ENCODE measurements around the gene C2orf49.
A peak's percentile ranks its signal among the peaks of the same experiment; 100 is the strongest.

The C2orf49 gene

GRCh38 chr2:105358593-105358992 is 21.3 kb downstream of the C2orf49 start:
- Histone ChIP-seq H4K91ac (ENCODE audit: low read length) (no peak overlapping the region), H2AFZ (ENCODE audit: low read depth, low read length) (no peak overlapping the region), H3K18ac (ENCODE audit: low read depth in 1 of 2, low read length in 2 of 2) (no peak overlapping the region), H3K4me3 (ENCODE audit: insufficient read depth in 1 of 2, low read depth in 1 of 2, low read length in 2 of 2) (no peak overlapping the region), H3K14ac (ENCODE audit: low read length in 2 of 2) (no peak overlapping the region), H2BK15ac (ENCODE audit: low read depth, poor library complexity, severe bottlenecking) (no peak overlapping the region), H3K36me3 (ENCODE audit: control insufficient read depth in 1 of 2, insufficient read depth in 2 of 2, low read depth in 1 of 2, low read length in 2 of 2) (peaks cover 32 to 83% of the 10 kb centered on the region in 2 experiments), H3K4me1 (ENCODE audit: control insufficient read depth, insufficient read depth, low read depth, low read length) (peaks cover 8% of the 10 kb centered on the region), H2BK120ac (ENCODE audit: low read depth, low read length) (no peak overlapping the region), H3K9ac (ENCODE audit: low read length) (no peak overlapping the region), H2BK5ac (ENCODE audit: low read depth, low read length, poor library complexity, severe bottlenecking) (no peak overlapping the region), H3K9me3 (ENCODE audit: control insufficient read depth, low read length) (no peaks in the 10 kb centered on the region), H3K79me1 (replicated peaks; ENCODE audit: low read length, poor library complexity, severe bottlenecking) (peaks cover 8% of the 10 kb centered on the region), H3K27ac (ENCODE audit: low read length, poor library complexity, severe bottlenecking) (no peak overlapping the region), H3K4ac (ENCODE audit: low read depth in 1 of 2, low read length in 2 of 2) (no peak overlapping the region), H3K23ac (ENCODE audit: low read length in 2 of 2) (no peak overlapping the region), H2BK12ac (ENCODE audit: low read length in 2 of 2) (no peak overlapping the region), H3K27me3 (ENCODE audit: control insufficient read depth in 1 of 2, insufficient read depth in 1 of 2, low read length in 2 of 2) (no peaks in the 10 kb centered on the region), H4K8ac (ENCODE audit: low read length) (no peak overlapping the region), H2AK5ac (ENCODE audit: low read length, severe bottlenecking) (no peak overlapping the region), H3K4me2 (ENCODE audit: low read length, poor library complexity, severe bottlenecking) (no peak overlapping the region)
- WGBS = 98% methylated on average over 6 of the region's 6 CpGs
- DNase-seq = no peak

DNA sequence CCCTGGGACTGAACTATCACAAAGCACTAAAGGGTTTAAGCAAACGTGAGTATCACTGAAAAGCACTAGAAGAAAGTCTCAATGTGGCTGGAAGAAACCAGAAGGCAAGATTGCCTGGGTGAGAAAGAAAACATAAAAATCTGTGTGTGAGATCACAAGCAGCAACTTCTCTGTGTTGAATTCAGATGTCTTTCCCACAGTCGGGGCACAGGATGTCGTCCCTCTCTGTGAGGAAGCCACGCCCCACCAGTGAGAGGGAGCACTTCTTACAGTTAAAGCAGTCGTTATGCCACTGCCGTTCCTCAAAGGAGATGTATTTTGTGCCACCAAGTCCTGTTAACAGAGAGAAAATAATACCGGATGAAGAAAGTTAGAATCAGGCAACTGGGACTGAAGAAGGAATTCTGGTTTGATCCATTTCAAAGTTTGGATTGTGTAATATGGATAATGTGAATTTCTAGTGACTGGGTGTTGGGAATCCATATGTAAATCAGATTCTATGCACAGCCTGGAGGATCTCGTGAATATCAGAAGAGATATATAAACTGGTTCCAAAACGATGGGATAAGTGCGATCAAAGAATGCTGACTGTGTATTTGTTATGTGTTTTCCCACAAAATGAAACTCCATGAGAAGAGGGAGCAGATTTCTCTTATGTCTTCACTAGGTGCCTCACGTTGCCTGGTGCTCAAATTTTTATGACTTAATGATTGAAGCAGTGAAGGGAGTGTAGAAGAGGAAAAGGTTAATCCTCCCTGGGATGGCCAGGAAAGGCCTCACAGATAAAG is 24.0 kb downstream of the C2orf49 start:
- DNase-seq = no peak
- H2AK5ac ChIP-seq (ENCODE audit: low read length, severe bottlenecking) = no peak overlapping the region
- H3K9me3 ChIP-seq (ENCODE audit: control insufficient read depth, low read length) = no peaks in the 10 kb centered on the region
- no peak overlapping the region for H4K91ac ChIP-seq (ENCODE audit: low read length)
- no peak overlapping the region for H3K23ac ChIP-seq (ENCODE audit: low read length in 2 of 2)
- no peak overlapping the region for H4K8ac ChIP-seq (ENCODE audit: low read length)
- no peak overlapping the region for H3K4me3 ChIP-seq (ENCODE audit: insufficient read depth in 1 of 2, low read depth in 1 of 2, low read length in 2 of 2)
- H3K9ac ChIP-seq (ENCODE audit: low read length) = no peak overlapping the region
- no peak overlapping the region for H3K4ac ChIP-seq (ENCODE audit: low read depth in 1 of 2, low read length in 2 of 2)
- no peak overlapping the region for H3K4me2 ChIP-seq (ENCODE audit: low read length, poor library complexity, severe bottlenecking)
- H2AFZ ChIP-seq (ENCODE audit: low read depth, low read length) = no peak overlapping the region
- H3K14ac ChIP-seq (ENCODE audit: low read length in 2 of 2) = no peak overlapping the region
- no peak overlapping the region for H2BK15ac ChIP-seq (ENCODE audit: low read depth, poor library complexity, severe bottlenecking)
- H2BK5ac ChIP-seq (ENCODE audit: low read depth, low read length, poor library complexity, severe bottlenecking) = no peak overlapping the region
- 83% methylated on average over 11 of the region's 11 CpGs for WGBS
- H3K27ac ChIP-seq (ENCODE audit: low read length, poor library complexity, severe bottlenecking) = no peak overlapping the region
- H3K4me1 ChIP-seq (ENCODE audit: control insufficient read depth, insufficient read depth, low read depth, low read length) = peaks cover 8% of the 10 kb centered on the region
- no peak overlapping the region for H2BK12ac ChIP-seq (ENCODE audit: low read length in 2 of 2)
- H3K79me1 ChIP-seq (replicated peaks; ENCODE audit: low read length, poor library complexity, severe bottlenecking) = peaks cover 8% of the 10 kb centered on the region
- H3K27me3 ChIP-seq (ENCODE audit: control insufficient read depth in 1 of 2, insufficient read depth in 1 of 2, low read length in 2 of 2) = no peaks in the 10 kb centered on the region
- no peak overlapping the region for H3K18ac ChIP-seq (ENCODE audit: low read depth in 1 of 2, low read length in 2 of 2)
- no peak overlapping the region for H2BK120ac ChIP-seq (ENCODE audit: low read depth, low read length)
- H3K36me3 ChIP-seq (ENCODE audit: control insufficient read depth in 1 of 2, insufficient read depth in 2 of 2, low read depth in 1 of 2, low read length in 2 of 2) = peaks cover 53 to 92% of the 10 kb centered on the region in 2 experiments

GRCh38 chr2:105362862-105363591 is 25.7 kb downstream of the C2orf49 start:
- Histone ChIP-seq H3K27me3 (ENCODE audit: control insufficient read depth in 1 of 2, insufficient read depth in 1 of 2, low read length in 2 of 2) (no peaks in the 10 kb centered on the region), H3K9ac (ENCODE audit: low read length) (peak overlapping the region; percentile 23), H2AK5ac (ENCODE audit: low read length, severe bottlenecking) (no peak overlapping the region), H3K27ac (ENCODE audit: low read length, poor library complexity, severe bottlenecking) (no peak overlapping the region), H3K9me3 (ENCODE audit: control insufficient read depth, low read length) (no peaks in the 10 kb centered on the region), H3K4me3 (ENCODE audit: insufficient read depth in 1 of 2, low read depth in 1 of 2, low read length in 2 of 2) (no peak overlapping the region), H2BK5ac (ENCODE audit: low read depth, low read length, poor library complexity, severe bottlenecking) (no peak overlapping the region), H2AFZ (ENCODE audit: low read depth, low read length) (no peak overlapping the region), H4K91ac (ENCODE audit: low read length) (peak overlapping the region; percentile 34), H3K4me2 (ENCODE audit: low read length, poor library complexity, severe bottlenecking) (no peak overlapping the region), H3K79me1 (replicated peaks; ENCODE audit: low read length, poor library complexity, severe bottlenecking) (peaks cover 8% of the 10 kb centered on the region), H3K36me3 (ENCODE audit: control insufficient read depth in 1 of 2, insufficient read depth in 2 of 2, low read depth in 1 of 2, low read length in 2 of 2) (peaks cover 61 to 95% of the 10 kb centered on the region in 2 experiments), H3K4ac (ENCODE audit: low read depth in 1 of 2, low read length in 2 of 2) (no peak overlapping the region), H2BK12ac (ENCODE audit: low read length in 2 of 2) (no peak overlapping the region), H3K23ac (ENCODE audit: low read length in 2 of 2) (no peak overlapping the region), H3K14ac (ENCODE audit: low read length in 2 of 2) (no peak overlapping the region), H4K8ac (ENCODE audit: low read length) (peak overlapping the region; percentile 45), H2BK15ac (ENCODE audit: low read depth, poor library complexity, severe bottlenecking) (no peak overlapping the region), H3K18ac (ENCODE audit: low read depth in 1 of 2, low read length in 2 of 2) (no peak overlapping the region), H2BK120ac (ENCODE audit: low read depth, low read length) (no peak overlapping the region), H3K4me1 (ENCODE audit: control insufficient read depth, insufficient read depth, low read depth, low read length) (peaks cover 8% of the 10 kb centered on the region)
- DNase-seq = no peak
- 92% methylated on average over 12 of the region's 15 CpGs for WGBS

DNA sequence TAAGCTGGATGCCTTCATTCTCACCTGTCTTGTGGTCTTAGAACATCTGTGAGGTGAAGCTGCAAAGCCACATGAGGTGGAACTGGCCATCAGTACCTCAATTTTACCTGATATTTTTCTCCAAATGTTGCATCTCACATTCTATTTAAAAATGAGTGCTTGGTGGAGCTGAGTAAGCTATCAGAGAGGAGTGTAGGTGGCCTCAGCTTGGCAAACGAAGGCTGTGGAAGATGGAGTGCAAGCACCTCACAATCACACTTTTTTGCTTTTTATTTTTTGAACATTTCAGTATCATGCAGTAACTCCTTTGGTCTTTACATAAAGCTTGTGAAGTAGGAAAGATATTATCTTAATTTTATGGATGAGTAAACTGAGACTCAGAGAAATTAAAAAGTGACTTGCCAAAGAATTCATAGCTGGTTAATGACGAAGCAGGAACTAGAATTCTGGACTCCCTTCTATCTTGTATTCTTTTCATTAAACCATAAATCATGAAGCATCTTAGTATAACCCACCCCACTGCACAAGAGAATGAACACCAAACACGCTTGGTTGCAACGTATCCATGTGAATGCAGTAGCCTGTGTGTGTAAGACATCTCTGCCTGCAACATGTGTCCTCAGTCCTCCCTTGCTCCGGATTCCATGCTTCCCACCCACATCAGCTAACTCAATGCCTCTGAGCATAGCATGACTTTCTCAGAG is 27.2 kb downstream of the C2orf49 start:
- H2AK5ac ChIP-seq (ENCODE audit: low read length, severe bottlenecking) = no peak overlapping the region
- no peak overlapping the region for H4K91ac ChIP-seq (ENCODE audit: low read length)
- DNase-seq = no peak
- no peak overlapping the region for H3K4me3 ChIP-seq (ENCODE audit: insufficient read depth in 1 of 2, low read depth in 1 of 2, low read length in 2 of 2)
- no peak overlapping the region for H3K9ac ChIP-seq (ENCODE audit: low read length)
- H3K14ac ChIP-seq (ENCODE audit: low read length in 2 of 2) = no peak overlapping the region
- H3K18ac ChIP-seq (ENCODE audit: low read depth in 1 of 2, low read length in 2 of 2) = no peak overlapping the region
- no peak overlapping the region for H3K23ac ChIP-seq (ENCODE audit: low read length in 2 of 2)
- H3K36me3 ChIP-seq (ENCODE audit: control insufficient read depth in 1 of 2, insufficient read depth in 2 of 2, low read depth in 1 of 2, low read length in 2 of 2) = peaks cover 64 to 95% of the 10 kb centered on the region in 2 experiments
- no peak overlapping the region for H3K4ac ChIP-seq (ENCODE audit: low read depth in 1 of 2, low read length in 2 of 2)
- no peak overlapping the region for H2BK15ac ChIP-seq (ENCODE audit: low read depth, poor library complexity, severe bottlenecking)
- no peak overlapping the region for H2BK5ac ChIP-seq (ENCODE audit: low read depth, low read length, poor library complexity, severe bottlenecking)
- no peak overlapping the region for H4K8ac ChIP-seq (ENCODE audit: low read length)
- H3K4me2 ChIP-seq (ENCODE audit: low read length, poor library complexity, severe bottlenecking) = no peak overlapping the region
- no peak overlapping the region for H2BK12ac ChIP-seq (ENCODE audit: low read length in 2 of 2)
- 96% methylated on average over 4 of the region's 5 CpGs for WGBS
- no peak overlapping the region for H2AFZ ChIP-seq (ENCODE audit: low read depth, low read length)
- H3K9me3 ChIP-seq (ENCODE audit: control insufficient read depth, low read length) = no peaks in the 10 kb centered on the region
- H3K27ac ChIP-seq (ENCODE audit: low read length, poor library complexity, severe bottlenecking) = no peak overlapping the region
- H3K4me1 ChIP-seq (ENCODE audit: control insufficient read depth, insufficient read depth, low read depth, low read length) = peaks cover 5% of the 10 kb centered on the region
- H3K79me1 ChIP-seq (replicated peaks; ENCODE audit: low read length, poor library complexity, severe bottlenecking) = peaks cover 6% of the 10 kb centered on the region
- H2BK120ac ChIP-seq (ENCODE audit: low read depth, low read length) = no peak overlapping the region
- H3K27me3 ChIP-seq (ENCODE audit: control insufficient read depth in 1 of 2, insufficient read depth in 1 of 2, low read length in 2 of 2) = no peaks in the 10 kb centered on the region
